GM23338 (cell line): Measurements from ENCODE around the gene TET2. TPM values are rescaled to one million over a fixed set of nuclear protein-coding genes. Genes with fewer than 3 reads are reported as not detected.

Experiments used
- ATAC-seq: fragments of 200-7000 bp; cut with Tn5 transposase; 3 replicates; pipeline ENCODE4 v1.9.1; 2020
- DNase-seq: peaks from one replicate; pipeline ENCODE4 v3.0.0-alpha.2; 2015; ENCODE audit warnings: low spot score
- H2AFZ ChIP-seq: fragments of 200-600 bp; sonication (generic); 2 replicates; pipeline ENCODE4 v1.8.0; 2016; ENCODE audit warnings: antibody characterized with exemption, mild to moderate bottlenecking, moderate library complexity
- H3F3A ChIP-seq: fragments of 200-600 bp; sonication (generic); replicated peaks from 2 replicates; pipeline ENCODE4 v1.8.0; 2017; ENCODE audit warnings: antibody characterized with exemption, mixed run types, low read depth
- H3K27ac ChIP-seq: fragments of 200-600 bp; sonication (generic); 2 replicates; pipeline ENCODE4 v1.6.1; 2016; ENCODE audit warnings: low read depth
- H3K27me3 ChIP-seq: fragments of 200-600 bp; sonication (generic); 2 replicates; pipeline ENCODE4 v1.8.0; 2016; ENCODE audit warnings: mild to moderate bottlenecking, mixed run types, moderate library complexity; ENCODE audit not compliant: insufficient read depth
- H3K36me3 ChIP-seq: fragments of 200-600 bp; sonication (generic); 2 replicates; pipeline ENCODE4 v1.8.0; 2016; ENCODE audit warnings: mild to moderate bottlenecking; ENCODE audit not compliant: insufficient read depth
- H3K4me1 ChIP-seq: fragments of 200-600 bp; sonication (generic); 2 replicates; pipeline ENCODE4 v1.8.0; 2016; ENCODE audit warnings: mild to moderate bottlenecking, moderate library complexity; ENCODE audit not compliant: insufficient read depth
- H3K4me2 ChIP-seq: fragments of 200-600 bp; sonication (generic); 2 replicates; pipeline ENCODE4 v1.7.1; 2017; ENCODE audit warnings: mixed run types
- H3K4me3 ChIP-seq: fragments of 200-600 bp; sonication (generic); 2 replicates; pipeline ENCODE4 v1.6.1; 2016; ENCODE audit warnings: mixed run types
- H3K79me2 ChIP-seq: fragments of 200-600 bp; sonication (generic); replicated peaks from 2 replicates; pipeline ENCODE4 v1.8.0; 2017; ENCODE audit warnings: mild to moderate bottlenecking; ENCODE audit not compliant: insufficient read depth
- H3K9me2 ChIP-seq: fragments of 200-600 bp; sonication (generic); 2 replicates; pipeline ENCODE4 v1.8.0; 2017; ENCODE audit not compliant: insufficient read depth
- H4K20me1 ChIP-seq: fragments of 200-600 bp; sonication (generic); replicated peaks from 2 replicates; pipeline ENCODE4 v1.8.0; 2017; ENCODE audit warnings: mild to moderate bottlenecking; ENCODE audit not compliant: insufficient read depth
- H3K27ac Mint-ChIP-seq: 2 replicates; pipeline ENCODE4 v1.8.0; 2020; ENCODE audit warnings: inconsistent platforms, mild to moderate bottlenecking, moderate library complexity, mixed read lengths
- H3K27me3 Mint-ChIP-seq: 3 replicates; pipeline ENCODE4 v1.8.0; 2022; ENCODE audit warnings: low read depth, mild to moderate bottlenecking, moderate library complexity, mixed read lengths, inconsistent platforms; ENCODE audit not compliant: insufficient read depth, poor library complexity
- H3K36me3 Mint-ChIP-seq: 3 replicates; pipeline ENCODE4 v1.8.0; 2021; ENCODE audit warnings: low read depth, mild to moderate bottlenecking, inconsistent platforms, moderate library complexity, mixed read lengths
- H3K4me1 Mint-ChIP-seq: 3 replicates; pipeline ENCODE4 v1.8.0; 2020; ENCODE audit warnings: mild to moderate bottlenecking, inconsistent platforms, mixed read lengths
- H3K4me3 Mint-ChIP-seq: 3 replicates; pipeline ENCODE4 v1.8.0; 2021; ENCODE audit warnings: moderate library complexity, mild to moderate bottlenecking, inconsistent platforms, mixed read lengths
- H3K9me3 Mint-ChIP-seq: 3 replicates; pipeline ENCODE4 v1.8.0; 2020; ENCODE audit warnings: moderate library complexity, mild to moderate bottlenecking, inconsistent platforms, mixed read lengths
- CREB1 ChIP-seq: fragments of 250-450 bp; sonication (Bioruptor Pico); IDR thresholded peaks from 2 replicates; pipeline ENCODE4 v1.5.0; 2020; ENCODE audit warnings: low read depth, mild to moderate bottlenecking, moderate library complexity
- CTCF ChIP-seq, 2 experiments: fragments of 200-600 bp in 1 of 2; sonication (generic) in 1 of 2; conservative IDR thresholded peaks; 2 replicates each; pipeline versions ENCODE4 v1.5.1 to v1.6.1; 2016 to 2017; ENCODE audit warnings: antibody characterized with exemption in 2 of 2, low read depth in 2 of 2, mild to moderate bottlenecking in 2 of 2, moderate library complexity in 1 of 2
- EZH2 ChIP-seq: fragments of 200-600 bp; sonication (generic); IDR thresholded peaks from one replicate; pipeline ENCODE4 v1.8.0; 2017; ENCODE audit warnings: antibody characterized with exemption, mild to moderate bottlenecking, low read depth; ENCODE audit not compliant: unreplicated experiment
- EZH2phosphoT487 ChIP-seq: fragments of 200-600 bp; sonication (generic); IDR thresholded peaks from one replicate; pipeline ENCODE4 v1.8.1; 2018; ENCODE audit warnings: antibody characterized with exemption; ENCODE audit not compliant: unreplicated experiment
- NANOG ChIP-seq: IDR thresholded peaks from 2 replicates; pipeline ENCODE4 v1.6.1; 2016; ENCODE audit warnings: antibody characterized with exemption, borderline replicate concordance
- POLR2AphosphoS5 ChIP-seq: IDR thresholded peaks from 2 replicates; pipeline ENCODE4 v1.6.1; 2016; ENCODE audit warnings: antibody characterized with exemption, low read depth
- REST ChIP-seq: IDR thresholded peaks from one replicate; pipeline ENCODE4 v1.6.1; 2018; ENCODE audit warnings: antibody characterized with exemption; ENCODE audit not compliant: unreplicated experiment
- ZNF114 ChIP-seq: fragments of 250-450 bp; sonication (Bioruptor Pico); IDR thresholded peaks from 2 replicates; pipeline ENCODE4 v1.5.0; 2020; ENCODE audit warnings: mild to moderate bottlenecking, moderate library complexity
- ZNF331 ChIP-seq: fragments of 250-450 bp; sonication (Bioruptor Pico); IDR thresholded peaks from 2 replicates; pipeline ENCODE4 v1.5.0; 2020; ENCODE audit warnings: low read depth, mild to moderate bottlenecking, moderate library complexity
- ZNF462 ChIP-seq: fragments of 250-450 bp; sonication (Bioruptor Pico); IDR thresholded peaks from 2 replicates; pipeline ENCODE4 v1.5.0; 2020; ENCODE audit warnings: mild to moderate bottlenecking, moderate library complexity
- polyA plus RNA-seq: library from polyadenylated mRNA; unstranded; fragments of >200 nt; fragmentation: Nextera tagmentation; extraction: Ambion mirVana; gene quantifications from 2 replicates; pipeline ENCODE4 v1.2.1, GENCODE V29; 2016
- total RNA-seq: library from RNA; depleted of rRNA; stranded (reverse); fragments of >200 nt; shearing (Covaris generic); gene quantifications from 2 replicates; pipeline ENCODE4 v1.2.3, GENCODE V29; 2014

Gene TET2
- total and polyA plus RNA-seq, 2 experiments from 2014 or later: 1.2 to 2.2 TPM

DNA sequence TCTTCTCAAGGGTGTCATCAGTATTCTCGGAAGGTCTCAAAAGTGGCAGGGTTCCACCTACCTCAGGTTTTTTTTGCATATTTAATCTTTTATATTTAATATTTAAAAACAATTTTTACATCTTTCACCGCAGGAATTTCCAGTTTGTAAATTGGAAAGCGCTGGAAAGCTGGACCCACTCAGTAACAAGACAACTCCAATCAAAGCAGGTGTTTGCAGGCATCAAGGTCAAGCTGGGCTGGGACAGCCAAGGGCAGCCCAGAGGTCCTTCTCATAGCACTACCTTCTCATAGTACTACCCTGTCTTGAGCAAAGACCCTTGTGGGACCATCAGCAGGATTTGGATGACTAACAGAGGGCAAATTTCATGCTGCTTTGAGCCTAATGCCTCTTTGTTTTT, 160.1 kb downstream of the TET2 start (continued):
- TF ChIP-seq ZNF462 (CRISPR knock-in tag) (no peak), POLR2AphosphoS5 (no peak), NANOG (no peak), REST (no peak), ZNF114 (CRISPR knock-in tag) (no peak)

- Histone ChIP-seq H3K4me2 (no peak overlapping the region), H3K27me3 (no peaks in the 10 kb centered on the region), H4K20me1 (no peaks in the 10 kb centered on the region), H3K4me1 (no peaks in the 10 kb centered on the region), H3K36me3 (no peaks in the 10 kb centered on the region), H3K27ac (no peak overlapping the region), H3F3A (no peaks in the 10 kb centered on the region), H3K9me2 (peaks cover 5% of the 10 kb centered on the region), H3K79me2 (no peaks in the 10 kb centered on the region), H2AFZ (no peak overlapping the region), H3K4me3 (no peak overlapping the region)
- H3K9me3 Mint-ChIP-seq: peaks cover 27% of the 10 kb centered on the region
- peaks cover 3% of the 10 kb centered on the region; the same call in 1 of the 3 replicates for H3K36me3 Mint-ChIP-seq
- DNase-seq: no peak
- no peaks in the 10 kb centered on the region for H3K4me1 Mint-ChIP-seq
- H3K4me3 Mint-ChIP-seq: no peak overlapping the region
- ATAC-seq: no peak
- H3K27me3 Mint-ChIP-seq: no peaks in the 10 kb centered on the region
- H3K27ac Mint-ChIP-seq: no peak overlapping the region
- TF ChIP-seq POLR2AphosphoS5 (no peak), NANOG (no peak), EZH2 (no peak), ZNF114 (CRISPR knock-in tag) (no peak), CREB1 (CRISPR knock-in tag) (no peak), REST (no peak), CTCF (conservative IDR thresholded peaks at IDR 0.05; ENCODE audit: low read depth in 2 of 2) (no peak), ZNF331 (CRISPR knock-in tag) (no peak), EZH2phosphoT487 (no peak)
These were observed 171.8 kb downstream of the TET2 start for GRCh38 chr4:105318486-105318885.
